ENCODE results near the gene ABCC6. TPM values are rescaled to one million over a fixed set of nuclear protein-coding genes. Genes with fewer than 3 reads are reported as not detected.

Gene ABCC6
- total and polyA plus RNA-seq, 9 donors: 0.12 to 2.0 (median 0.88) TPM

- TF ChIP-seq EP300 (IDR thresholded peaks at IDR 0.05) (no peak), POLR2A (IDR thresholded peaks at IDR 0.05) (no peak)
- TF ChIP-seq, protein P1, sequence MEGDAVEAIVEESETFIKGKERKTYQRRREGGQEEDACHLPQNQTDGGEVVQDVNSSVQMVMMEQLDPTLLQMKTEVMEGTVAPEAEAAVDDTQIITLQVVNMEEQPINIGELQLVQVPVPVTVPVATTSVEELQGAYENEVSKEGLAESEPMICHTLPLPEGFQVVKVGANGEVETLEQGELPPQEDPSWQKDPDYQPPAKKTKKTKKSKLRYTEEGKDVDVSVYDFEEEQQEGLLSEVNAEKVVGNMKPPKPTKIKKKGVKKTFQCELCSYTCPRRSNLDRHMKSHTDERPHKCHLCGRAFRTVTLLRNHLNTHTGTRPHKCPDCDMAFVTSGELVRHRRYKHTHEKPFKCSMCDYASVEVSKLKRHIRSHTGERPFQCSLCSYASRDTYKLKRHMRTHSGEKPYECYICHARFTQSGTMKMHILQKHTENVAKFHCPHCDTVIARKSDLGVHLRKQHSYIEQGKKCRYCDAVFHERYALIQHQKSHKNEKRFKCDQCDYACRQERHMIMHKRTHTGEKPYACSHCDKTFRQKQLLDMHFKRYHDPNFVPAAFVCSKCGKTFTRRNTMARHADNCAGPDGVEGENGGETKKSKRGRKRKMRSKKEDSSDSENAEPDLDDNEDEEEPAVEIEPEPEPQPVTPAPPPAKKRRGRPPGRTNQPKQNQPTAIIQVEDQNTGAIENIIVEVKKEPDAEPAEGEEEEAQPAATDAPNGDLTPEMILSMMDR (IDR thresholded peaks at IDR 0.05): no peak
- H3K9me3 ChIP-seq: no peaks in the 10 kb centered on the region
- DNase-seq: no peak
- WGBS, 3 donors: 81 to 99% (median 93%) methylated on average over 10 of the region's 10 CpGs
- no peak overlapping the region for H3K27ac ChIP-seq
- H3K4me1 ChIP-seq (ENCODE audit: insufficient read depth): no peaks in the 10 kb centered on the region
- H3K36me3 ChIP-seq: no peaks in the 10 kb centered on the region
- H3K4me3 ChIP-seq: no peak overlapping the region
- intact Hi-C loops (cut with DNase I): loop anchor here in 3 of 4 donors (10.0 kb wide), 3 partner anchors 100 to 370 kb away; no protein-coding TSS in a partner anchor
- H3K27me3 ChIP-seq: no peaks in the 10 kb centered on the region
These were observed 98.9 kb downstream of the ABCC6 start for GRCh38 chr16:16124438-16124837.

- Histone ChIP-seq H3K36me3 (no peaks in the 10 kb centered on the region), H3K4me1 (ENCODE audit: insufficient read depth) (no peaks in the 10 kb centered on the region), H3K27me3 (no peaks in the 10 kb centered on the region), H3K27ac (no peak overlapping the region), H3K4me3 (no peak overlapping the region), H3K9me3 (no peaks in the 10 kb centered on the region)
- 97 to 99% (median 98%) methylated on average over 12 of the region's 12 CpGs for WGBS, 3 donors
- TF ChIP-seq, protein P1 (IDR thresholded peaks at IDR 0.05): no peak
- TF ChIP-seq EP300 (IDR thresholded peaks at IDR 0.05) (no peak), POLR2A (IDR thresholded peaks at IDR 0.05) (no peak)
- DNase-seq: no peak
- intact Hi-C loops (cut with DNase I): loop anchor here in 3 of 4 donors (10.0 kb wide), 3 partner anchors 97 to 367 kb away; no protein-coding TSS in a partner anchor
These were observed 101.0 kb downstream of the ABCC6 start for GRCh38 chr16:16122264-16122663.

DNA sequence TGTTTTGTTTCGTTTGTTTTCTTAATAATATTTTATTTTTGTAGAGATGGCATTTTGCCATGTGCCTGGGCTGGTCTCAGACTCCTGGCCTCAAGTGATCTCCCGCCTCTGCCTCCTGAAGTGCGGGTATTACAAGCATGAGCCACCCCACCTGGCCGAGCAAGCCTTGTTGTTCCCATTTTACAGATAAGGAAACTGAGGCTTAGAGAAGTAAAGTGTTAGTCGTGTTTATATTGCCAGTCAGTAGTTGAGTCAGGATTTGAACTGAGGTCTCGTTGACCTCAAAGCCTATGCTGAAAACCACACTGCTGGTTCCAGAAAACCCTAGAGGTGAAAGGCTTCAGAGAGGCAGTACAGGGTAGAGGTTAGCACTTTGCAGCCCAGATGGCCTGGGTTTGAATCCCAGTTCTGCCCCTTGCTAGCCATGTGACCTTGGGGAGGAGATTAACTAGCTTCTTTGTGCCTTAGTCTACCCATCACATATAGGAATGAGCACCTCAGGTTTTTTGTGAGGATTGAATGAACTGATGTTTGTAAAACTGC is 102.0 kb downstream of the ABCC6 start:
- no peaks in the 10 kb centered on the region for H3K36me3 ChIP-seq
- H3K9me3 ChIP-seq: no peaks in the 10 kb centered on the region
- no peak overlapping the region for H3K4me3 ChIP-seq
- WGBS, 3 donors: 79 to 84% (median 81%) methylated on average over 6 of the region's 6 CpGs
- no peaks in the 10 kb centered on the region for H3K4me1 ChIP-seq (ENCODE audit: insufficient read depth)
- no peaks in the 10 kb centered on the region for H3K27me3 ChIP-seq
- no peak overlapping the region for H3K27ac ChIP-seq
- intact Hi-C loops (cut with DNase I): loop anchor here in 3 of 4 donors (10.0 kb wide), 3 partner anchors 96 to 366 kb away; no protein-coding TSS in a partner anchor
- TF ChIP-seq, protein P1 (IDR thresholded peaks at IDR 0.05): no peak
- TF ChIP-seq EP300 (IDR thresholded peaks at IDR 0.05): no peak
- no peak for TF ChIP-seq POLR2A (IDR thresholded peaks at IDR 0.05)
- no peak for DNase-seq

DNA sequence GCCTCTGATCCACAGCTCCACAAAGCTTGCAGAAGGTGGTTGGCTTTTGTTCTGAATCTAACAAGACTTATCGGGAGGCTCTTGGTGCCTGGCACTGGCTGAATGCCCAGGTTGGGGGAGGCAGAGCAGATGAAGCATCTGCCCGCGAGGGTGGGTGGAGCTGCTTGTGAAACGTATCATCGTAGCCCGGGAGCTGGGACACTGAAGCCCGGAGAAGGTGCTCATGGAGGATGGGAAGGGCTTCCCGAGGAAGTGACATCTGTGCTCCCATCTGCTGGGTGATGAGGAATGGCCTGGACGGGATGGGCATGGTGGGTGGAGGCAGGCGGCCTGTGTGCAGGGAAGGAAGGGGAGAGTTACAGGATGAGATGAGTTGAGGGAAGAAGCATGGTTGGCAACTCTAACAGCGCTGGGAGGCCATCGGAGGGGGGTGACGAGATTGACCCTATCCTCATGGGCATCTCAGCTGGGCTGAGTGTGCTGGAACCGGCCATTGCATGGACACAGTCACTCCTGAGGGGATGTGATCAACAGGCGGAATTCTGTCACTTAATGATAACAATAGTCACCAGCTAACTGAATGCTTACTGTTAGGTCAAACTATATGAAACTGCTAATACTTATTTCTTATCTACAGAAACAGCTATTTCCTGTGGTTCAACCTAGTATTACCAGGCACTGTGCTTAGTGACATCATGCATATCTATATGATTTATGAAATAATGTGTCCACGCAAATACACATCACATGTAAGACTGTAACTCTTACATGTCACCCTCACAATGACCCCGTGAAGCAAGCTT is 102.7 kb downstream of the ABCC6 start:
- TF ChIP-seq POLR2A (IDR thresholded peaks at IDR 0.05): no peak
- TF ChIP-seq, protein P1 (IDR thresholded peaks at IDR 0.05): no peak
- Histone ChIP-seq H3K27ac (no peak overlapping the region), H3K27me3 (no peaks in the 10 kb centered on the region), H3K36me3 (no peaks in the 10 kb centered on the region), H3K4me3 (no peak overlapping the region), H3K9me3 (no peaks in the 10 kb centered on the region), H3K4me1 (ENCODE audit: insufficient read depth) (no peaks in the 10 kb centered on the region)
- WGBS, 3 donors: 77 to 79% (median 78%) methylated on average over 17 of the region's 17 CpGs
- intact Hi-C loops (cut with DNase I): loop anchor here in 3 of 4 donors (10.0 kb wide), 3 partner anchors 96 to 366 kb away; no protein-coding TSS in a partner anchor
- DNase-seq: no peak

Data from ovary (tissue), 9 donors.